ENCODE measurements around the gene TLDC2. TPM values are rescaled to one million over a fixed set of nuclear protein-coding genes. Genes with fewer than 3 reads are reported as not detected.

TLDC2 gene
- total RNA-seq, 1 experiment from 2014 or later, result not detected

DNA sequence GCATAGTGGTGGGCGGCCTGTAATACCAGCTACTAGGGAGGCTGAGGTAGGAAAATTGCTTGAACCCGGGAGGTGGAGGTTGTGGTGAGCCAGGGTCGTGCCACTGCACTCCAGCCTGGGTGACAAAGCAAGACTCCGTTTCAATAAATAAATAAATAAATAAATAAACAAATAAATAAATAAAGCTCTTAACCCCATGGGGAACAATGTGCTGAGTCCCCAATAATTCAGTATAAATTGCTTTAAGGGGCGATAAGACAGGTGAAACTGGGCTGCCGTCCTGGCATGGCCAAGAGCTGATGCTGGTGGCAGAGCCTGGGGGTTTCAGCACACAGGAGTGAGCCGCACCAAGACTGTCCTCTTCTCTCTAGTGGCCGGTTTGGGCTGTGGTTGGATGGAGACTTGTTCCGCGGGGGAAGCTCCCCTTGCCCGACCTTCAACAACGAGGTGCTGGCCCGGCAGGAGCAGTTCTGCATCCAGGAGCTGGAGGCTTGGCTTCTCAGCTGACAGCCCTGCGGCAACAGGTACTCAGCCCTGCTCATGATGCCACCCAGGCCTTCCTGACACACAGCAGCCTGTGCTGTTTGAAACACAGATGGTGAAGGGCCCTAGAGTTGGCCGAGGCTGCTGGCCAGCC, 13.1 kb downstream of the TLDC2 start:
- no peaks in the 10 kb centered on the region for H3K9me3 Mint-ChIP-seq (ENCODE audit: unreplicated experiment)
- BruUV-seq (replicated peaks), result no TSS peak
- POLR2A ChIA-PET, result interaction anchor here (1.3 kb wide), 1 partner anchor 9 kb away, joined by 3 read pairs; no protein-coding TSS in a partner anchor
- H3K4me3 Mint-ChIP-seq (ENCODE audit: unreplicated experiment), result no peak overlapping the region
- CTCF ChIA-PET, result interaction anchor here (0.5 to 3.9 kb wide), 8 partner anchors 13 to 377 kb away, joined by 3 to 37 read pairs (median 4); partner anchors contain the start of gene TLDC2
- H3K27ac Mint-ChIP-seq (ENCODE audit: low read depth, unreplicated experiment), result no peak overlapping the region
- no peak for TF ChIP-seq CTCF (IDR thresholded peaks at IDR 0.05; ENCODE audit: unreplicated experiment)
- H3K27me3 Mint-ChIP-seq (ENCODE audit: insufficient read depth, unreplicated experiment), result no peaks in the 10 kb centered on the region
- H3K4me1 Mint-ChIP-seq (ENCODE audit: insufficient read depth, unreplicated experiment), result peaks cover 7% of the 10 kb centered on the region
- no peak for DNase-seq (ENCODE audit: unreplicated experiment)
- intact Hi-C loops (cut with micrococcal nuclease), result loop anchor here (5.0 kb wide), 1 partner anchor 332 kb away; no protein-coding TSS in a partner anchor
- no peaks in the 10 kb centered on the region for H3K36me3 Mint-ChIP-seq (ENCODE audit: insufficient read depth, unreplicated experiment)

DNA sequence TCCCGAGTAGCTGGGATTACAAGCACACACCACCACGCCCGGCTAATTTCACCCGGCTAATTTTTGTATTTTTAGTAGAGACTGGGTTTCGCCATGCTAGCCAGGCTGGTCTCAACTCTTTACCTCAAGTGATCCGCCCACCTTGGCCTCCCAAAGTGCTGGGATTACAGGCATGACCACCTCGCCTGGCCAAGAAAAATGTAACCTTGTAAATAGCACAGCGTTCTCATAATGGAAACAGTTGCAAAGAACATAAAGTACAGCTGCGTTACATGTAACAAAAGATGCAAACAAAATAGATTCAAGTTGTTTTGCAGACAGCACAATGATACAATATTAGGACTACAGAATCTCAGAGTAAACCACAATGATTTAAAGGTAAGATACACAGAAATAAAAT, 14.6 kb downstream of the TLDC2 start:
- intact Hi-C loops (cut with micrococcal nuclease), result no loop called here
- no peak for TF ChIP-seq CTCF (IDR thresholded peaks at IDR 0.05; ENCODE audit: unreplicated experiment)
- no TSS peak for BruUV-seq (replicated peaks)
- Mint-ChIP-seq H3K4me3 (ENCODE audit: unreplicated experiment) (no peak overlapping the region), H3K9me3 (ENCODE audit: unreplicated experiment) (no peaks in the 10 kb centered on the region), H3K27me3 (ENCODE audit: insufficient read depth, unreplicated experiment) (no peaks in the 10 kb centered on the region), H3K27ac (ENCODE audit: low read depth, unreplicated experiment) (no peak overlapping the region), H3K36me3 (ENCODE audit: insufficient read depth, unreplicated experiment) (no peaks in the 10 kb centered on the region), H3K4me1 (ENCODE audit: insufficient read depth, unreplicated experiment) (peaks cover 7% of the 10 kb centered on the region)
- DNase-seq (ENCODE audit: unreplicated experiment), result no peak
- ChIA-PET CTCF (interaction anchor here (0.8 to 1.2 kb wide), 2 partner anchors 8 to 224 kb away, joined by 3 read pairs; no protein-coding TSS in a partner anchor), POLR2A (no interaction called here)

GRCh38 chr20:36891211-36891610, 15.3 kb downstream of the TLDC2 start:
- Mint-ChIP-seq H3K4me1 (ENCODE audit: insufficient read depth, unreplicated experiment) (peaks cover 7% of the 10 kb centered on the region), H3K9me3 (ENCODE audit: unreplicated experiment) (no peaks in the 10 kb centered on the region), H3K4me3 (ENCODE audit: unreplicated experiment) (no peak overlapping the region), H3K36me3 (ENCODE audit: insufficient read depth, unreplicated experiment) (no peaks in the 10 kb centered on the region), H3K27ac (ENCODE audit: low read depth, unreplicated experiment) (no peak overlapping the region), H3K27me3 (ENCODE audit: insufficient read depth, unreplicated experiment) (no peaks in the 10 kb centered on the region)
- TF ChIP-seq CTCF (IDR thresholded peaks at IDR 0.05; ENCODE audit: unreplicated experiment), result no peak
- no peak for DNase-seq (ENCODE audit: unreplicated experiment)
- no TSS peak for BruUV-seq (replicated peaks)
- ChIA-PET POLR2A (no interaction called here), CTCF (interaction anchor here (0.5 to 1.0 kb wide), 2 partner anchors 28 to 56 kb away, joined by 3 to 5 read pairs; no protein-coding TSS in a partner anchor)
- intact Hi-C loops (cut with micrococcal nuclease), result no loop called here

DNA sequence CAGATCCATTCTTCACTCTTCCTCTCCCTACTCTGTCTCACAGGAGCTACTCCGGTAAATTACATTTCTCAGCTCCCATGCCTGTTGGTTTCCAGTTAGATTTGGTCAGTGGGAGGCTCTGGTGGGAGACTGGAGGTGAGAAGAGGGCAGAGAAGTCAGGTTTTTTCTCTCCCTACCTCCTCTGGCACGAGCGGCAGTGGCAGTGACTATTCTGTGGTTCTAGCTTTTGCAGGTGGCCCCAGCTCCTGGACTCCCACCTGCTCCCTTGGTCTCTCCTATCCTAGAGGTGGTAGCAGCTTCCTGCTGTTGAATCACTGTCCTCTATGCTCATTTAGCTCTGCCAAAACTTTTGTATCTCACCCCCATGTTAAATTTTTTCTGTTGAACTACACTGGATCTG, 17.9 kb downstream of the TLDC2 start:
- Mint-ChIP-seq H3K27ac (ENCODE audit: low read depth, unreplicated experiment) (no peak overlapping the region), H3K36me3 (ENCODE audit: insufficient read depth, unreplicated experiment) (no peaks in the 10 kb centered on the region), H3K27me3 (ENCODE audit: insufficient read depth, unreplicated experiment) (no peaks in the 10 kb centered on the region), H3K4me3 (ENCODE audit: unreplicated experiment) (no peak overlapping the region), H3K4me1 (ENCODE audit: insufficient read depth, unreplicated experiment) (no peaks in the 10 kb centered on the region), H3K9me3 (ENCODE audit: unreplicated experiment) (no peaks in the 10 kb centered on the region)
- no peak for TF ChIP-seq CTCF (IDR thresholded peaks at IDR 0.05; ENCODE audit: unreplicated experiment)
- no TSS peak for BruUV-seq (replicated peaks)
- DNase-seq (ENCODE audit: unreplicated experiment), result no peak
- POLR2A ChIA-PET, result interaction anchor here (0.5 to 1.2 kb wide), 4 partner anchors 8 to 153 kb away, joined by 3 to 4 read pairs (median 3); no protein-coding TSS in a partner anchor
- intact Hi-C loops (cut with micrococcal nuclease), result no loop called here
- CTCF ChIA-PET, result interaction anchor here (0.5 to 1.9 kb wide), 6 partner anchors 80 to 692 kb away, joined by 3 to 5 read pairs (median 4); partner anchors contain the start of gene NDRG3
